Peyer's patch (tissue), 4 donors: ENCODE measurements around the gene RNF11. TPM values are rescaled to one million over a fixed set of nuclear protein-coding genes. Genes with fewer than 3 reads are reported as not detected.

Experiments
- DNase-seq, 3 donors: peaks; one replicate each; pipeline ENCODE4 v3.0.0-alpha.2; 2017 to 2019
- H3K27ac ChIP-seq, 4 donors: fragments of 200-600 bp; sonication (generic); one replicate each; pipeline ENCODE4 v1.5.1; 2016 to 2019
- H3K27me3 ChIP-seq, 2 donors: fragments of 200-600 bp; sonication (generic); one replicate each; pipeline ENCODE4 v1.5.1; 2019
- H3K36me3 ChIP-seq, 3 donors: fragments of 200-600 bp; sonication (generic); one replicate each; pipeline ENCODE4 v1.5.1; 2016 to 2019
- H3K4me1 ChIP-seq, 4 donors: fragments of 200-600 bp; sonication (generic); one replicate each; pipeline ENCODE4 v1.5.1; 2016 to 2019
- H3K4me3 ChIP-seq, 4 donors: fragments of 200-600 bp; sonication (generic); 1 replicate in 3 of 4; 2 replicates in 1 of 4; pipeline ENCODE4 v1.5.1; 2016 to 2019; ENCODE audit warnings: mild to moderate bottlenecking in 1 of 4
- H3K9me3 ChIP-seq, 4 donors: fragments of 200-600 bp; sonication (generic); one replicate each; pipeline ENCODE4 v1.5.1; 2016 to 2019; ENCODE audit warnings: mild to moderate bottlenecking in 1 of 4
- CTCF ChIP-seq, 6 experiments: fragments of 450-650 bp in 4 of 6; fragments of 200-600 bp in 2 of 6; sonication (generic) in 1 of 6; IDR thresholded peaks; one replicate each; pipeline ENCODE4 v1.5.1; 2017 to 2019; ENCODE audit warnings: antibody characterized with exemption in 6 of 6, mild to moderate bottlenecking in 3 of 6, moderate library complexity in 1 of 6
- POLR2A ChIP-seq, 2 donors: fragments of 450-650 bp; IDR thresholded peaks; one replicate each; pipeline ENCODE4 v1.5.1; 2017; ENCODE audit warnings: antibody characterized with exemption in 2 of 2, mild to moderate bottlenecking in 2 of 2, moderate library complexity in 2 of 2
- total RNA-seq, 4 donors: library from RNA; depleted of rRNA; stranded (reverse); fragments of >200 nt; gene quantifications; one replicate each; pipeline ENCODE4 v1.1.0, GENCODE V29; 2016

RNF11 gene
- total RNA-seq, 4 donors from 2014 or later = 58.6 to 101 (median 75.6) TPM

GRCh38 chr1:51294566-51295184 lies 58.6 kb downstream of the RNF11 start:
- H3K9me3 ChIP-seq = no peaks in the 10 kb centered on the region
- no peak overlapping the region for H3K4me3 ChIP-seq
- H3K27me3 ChIP-seq = no peaks in the 10 kb centered on the region
- peak in 1 of 3 donors; percentile 31 for DNase-seq
- H3K27ac ChIP-seq = no peak overlapping the region
- TF ChIP-seq CTCF (IDR thresholded peaks at IDR 0.05) = no peak
- no peak for TF ChIP-seq POLR2A (IDR thresholded peaks at IDR 0.05)
- H3K4me1 ChIP-seq = peaks cover 0 to 8% (median 0%) of the 10 kb centered on the region in 4 donors
- no peaks in the 10 kb centered on the region for H3K36me3 ChIP-seq

- no peaks in the 10 kb centered on the region for H3K9me3 ChIP-seq
- H3K4me3 ChIP-seq = no peak overlapping the region
- no peaks in the 10 kb centered on the region for H3K36me3 ChIP-seq
- no peaks in the 10 kb centered on the region for H3K27me3 ChIP-seq
- DNase-seq = no peak
- TF ChIP-seq POLR2A (IDR thresholded peaks at IDR 0.05) (no peak), CTCF (IDR thresholded peaks at IDR 0.05) (no peak)
- H3K4me1 ChIP-seq = peaks cover 0 to 8% (median 0%) of the 10 kb centered on the region in 4 donors
- H3K27ac ChIP-seq = no peak overlapping the region
These were observed 59.9 kb downstream of the RNF11 start for GRCh38 chr1:51295926-51296325.

GRCh38 chr1:51296383-51297357 lies 60.6 kb downstream of the RNF11 start:
- TF ChIP-seq POLR2A (IDR thresholded peaks at IDR 0.05) (no peak), CTCF (IDR thresholded peaks at IDR 0.05) (peak; percentile 39 to 93 (median 90))
- peak; percentile 68 to 92 (median 88) for DNase-seq
- Histone ChIP-seq H3K36me3 (no peaks in the 10 kb centered on the region), H3K9me3 (no peaks in the 10 kb centered on the region), H3K4me3 (peak overlapping the region; percentile 42 to 45 (median 44)), H3K27me3 (no peaks in the 10 kb centered on the region), H3K4me1 (peaks cover 0 to 8% (median 0%) of the 10 kb centered on the region in 4 donors), H3K27ac (no peak overlapping the region)

GRCh38 chr1:51297401-51298321 lies 61.6 kb downstream of the RNF11 start:
- TF ChIP-seq POLR2A (IDR thresholded peaks at IDR 0.05) (no peak), CTCF (IDR thresholded peaks at IDR 0.05) (no peak)
- H3K9me3 ChIP-seq = no peaks in the 10 kb centered on the region
- H3K27me3 ChIP-seq = no peaks in the 10 kb centered on the region
- peaks cover 0 to 8% (median 0%) of the 10 kb centered on the region in 4 donors for H3K4me1 ChIP-seq
- peak overlapping the region in 3 of 4 donors; percentile 43 to 45 (median 45) for H3K4me3 ChIP-seq
- DNase-seq = peak in 2 of 3 donors; percentile 62 to 69
- H3K36me3 ChIP-seq = no peaks in the 10 kb centered on the region
- no peak overlapping the region for H3K27ac ChIP-seq

GRCh38 chr1:51298322-51298705 lies 62.2 kb downstream of the RNF11 start:
- H3K4me3 ChIP-seq = no peak overlapping the region
- DNase-seq = no peak
- no peak overlapping the region for H3K27ac ChIP-seq
- peaks cover 0 to 8% (median 0%) of the 10 kb centered on the region in 4 donors for H3K4me1 ChIP-seq
- H3K36me3 ChIP-seq = no peaks in the 10 kb centered on the region
- no peak for TF ChIP-seq CTCF (IDR thresholded peaks at IDR 0.05)
- no peak for TF ChIP-seq POLR2A (IDR thresholded peaks at IDR 0.05)
- no peaks in the 10 kb centered on the region for H3K27me3 ChIP-seq
- H3K9me3 ChIP-seq = no peaks in the 10 kb centered on the region
